SK-N-MC (cell line): ENCODE data around the gene CHPF.

Source experiments
- DNase-seq: peaks from one replicate; pipeline ENCODE4 v3.0.0-alpha.2; 2011; ENCODE audit warnings: low read depth, low spot score
- H3K27ac ChIP-seq: fragments of 200-600 bp; sonication (generic); 2 replicates; pipeline ENCODE4 v1.5.1; 2016; ENCODE audit warnings: mixed run types
- H3K36me3 ChIP-seq: fragments of 200-600 bp; sonication (generic); 2 replicates; pipeline ENCODE4 v1.6.1; 2017; ENCODE audit warnings: antibody characterized with exemption, low read length, mixed read lengths; ENCODE audit not compliant: insufficient read depth
- H3K4me3 ChIP-seq: fragments of 200-600 bp; sonication (generic); 2 replicates; pipeline ENCODE4 v1.5.1; 2016
- H3K9ac ChIP-seq: fragments of 200-600 bp; sonication (generic); 2 replicates; pipeline ENCODE4 v1.8.0; 2017; ENCODE audit warnings: mixed run types, mixed read lengths; ENCODE audit not compliant: insufficient read length
- H3K9me3 ChIP-seq: fragments of 200-600 bp; sonication (generic); 2 replicates; pipeline ENCODE4 v1.6.1; 2017; ENCODE audit warnings: low read depth, mild to moderate bottlenecking, antibody characterized with exemption, low read length, moderate library complexity, mixed read lengths
- EZH2 ChIP-seq: fragments of 200-600 bp; sonication (generic); IDR thresholded peaks from one replicate; pipeline ENCODE4 v1.6.1; 2017; ENCODE audit warnings: antibody characterized with exemption
- FOXP2 ChIP-seq: optimal IDR thresholded peaks from 2 replicates; pipeline ENCODE3; 2011; ENCODE audit warnings: mild to moderate bottlenecking, moderate library complexity; ENCODE audit not compliant: insufficient read depth; ENCODE audit errors: extremely low read length, control extremely low read depth
- POLR2AphosphoS5 ChIP-seq: IDR thresholded peaks from 2 replicates; pipeline ENCODE4 v1.6.1; 2012; ENCODE audit warnings: mild to moderate bottlenecking, low read depth, low read length, borderline replicate concordance

The CHPF gene

GRCh38 chr2:219531639-219532377 is 11.8 kb downstream of the CHPF start:
- H3K27ac ChIP-seq: no peak overlapping the region
- no peak overlapping the region for H3K9ac ChIP-seq
- no peaks in the 10 kb centered on the region for H3K9me3 ChIP-seq
- no peaks in the 10 kb centered on the region for H3K36me3 ChIP-seq
- H3K4me3 ChIP-seq: no peak overlapping the region
- TF ChIP-seq FOXP2: no peak
- TF ChIP-seq POLR2AphosphoS5: no peak
- TF ChIP-seq EZH2: no peak
- DNase-seq: no peak

DNA sequence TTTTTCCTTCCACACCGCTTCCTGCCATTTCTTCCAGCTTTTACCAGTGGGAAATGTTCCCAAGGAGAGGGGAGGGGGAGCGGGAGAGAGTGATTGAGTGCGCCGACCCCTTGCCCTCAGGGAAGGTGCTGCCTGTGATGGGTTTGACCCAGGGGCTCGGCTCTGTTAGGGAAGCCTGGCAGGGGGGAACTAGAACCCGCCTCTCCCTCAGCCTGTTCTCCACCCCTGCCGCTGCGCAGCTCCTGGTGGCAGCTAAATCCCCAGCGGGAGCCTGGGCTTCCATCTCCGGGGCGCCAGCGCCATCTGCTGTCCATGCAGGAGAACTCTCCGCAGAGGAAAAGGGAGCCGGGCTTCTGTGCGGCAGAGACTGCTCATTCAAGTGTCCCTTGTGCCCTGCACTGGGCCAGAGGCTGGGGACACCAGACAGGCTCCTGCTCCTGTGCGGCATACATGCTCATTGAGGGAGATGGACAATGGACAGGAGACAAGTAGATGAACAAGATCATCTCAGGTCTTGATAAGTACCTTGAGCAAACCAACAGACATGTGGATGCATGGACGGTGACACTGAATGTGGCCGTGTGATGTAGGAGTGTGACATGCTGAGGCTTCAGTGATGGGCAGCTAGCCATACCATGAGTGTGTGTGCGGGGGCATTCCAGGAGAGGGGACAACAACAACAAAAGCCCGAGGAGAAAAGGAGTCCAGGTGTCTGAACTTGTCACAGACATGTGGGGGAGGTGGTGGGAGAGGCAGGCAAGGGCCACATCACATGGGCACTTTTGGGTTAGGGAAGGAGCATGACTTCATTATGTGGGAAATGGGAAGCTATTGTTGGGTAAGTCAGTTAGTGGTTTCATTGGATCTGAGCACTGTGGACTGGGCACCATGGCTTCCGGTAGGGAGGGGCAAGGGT is 13.3 kb downstream of the CHPF start:
- DNase-seq: no peak
- TF ChIP-seq EZH2 (no peak), FOXP2 (no peak), POLR2AphosphoS5 (no peak)
- Histone ChIP-seq H3K36me3 (no peaks in the 10 kb centered on the region), H3K27ac (no peak overlapping the region), H3K4me3 (peak overlapping the region; percentile 17; the same call in 1 of the 2 replicates), H3K9me3 (no peaks in the 10 kb centered on the region), H3K9ac (no peak overlapping the region)

DNA sequence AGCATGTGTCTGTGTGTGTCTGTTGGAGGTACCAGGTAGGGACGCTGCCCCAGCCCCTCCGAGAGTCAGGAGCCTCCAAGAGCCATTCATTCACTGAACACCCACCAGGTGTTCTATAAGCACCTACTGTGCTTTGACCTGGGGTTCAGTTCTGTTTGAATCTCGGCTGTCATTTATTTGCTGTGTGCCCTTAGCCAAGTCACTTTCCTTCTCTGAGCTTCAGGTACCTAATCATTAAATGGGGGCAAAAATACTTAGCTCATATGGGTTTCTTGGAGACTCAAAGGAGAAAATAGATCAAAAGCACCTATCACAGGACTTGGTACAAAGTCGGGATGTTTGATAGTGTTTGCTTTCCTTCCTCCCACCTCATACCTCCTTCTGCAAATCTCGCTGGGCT is 16.1 kb downstream of the CHPF start:
- Histone ChIP-seq H3K27ac (no peak overlapping the region), H3K9ac (no peak overlapping the region), H3K9me3 (no peaks in the 10 kb centered on the region), H3K4me3 (no peak overlapping the region), H3K36me3 (no peaks in the 10 kb centered on the region)
- TF ChIP-seq FOXP2 (no peak), EZH2 (no peak), POLR2AphosphoS5 (no peak)
- no peak for DNase-seq

- Histone ChIP-seq H3K36me3 (no peaks in the 10 kb centered on the region), H3K9ac (no peak overlapping the region), H3K9me3 (no peaks in the 10 kb centered on the region), H3K27ac (no peak overlapping the region), H3K4me3 (no peak overlapping the region)
- DNase-seq: no peak
- no peak for TF ChIP-seq FOXP2
- TF ChIP-seq EZH2: no peak
- no peak for TF ChIP-seq POLR2AphosphoS5
Observed at GRCh38 chr2:219527076-219527394, 16.6 kb downstream of the CHPF start.

GRCh38 chr2:219526320-219527075 is 17.1 kb downstream of the CHPF start:
- no peak overlapping the region for H3K27ac ChIP-seq
- no peak for DNase-seq
- H3K4me3 ChIP-seq: no peak overlapping the region
- no peak overlapping the region for H3K9ac ChIP-seq
- TF ChIP-seq POLR2AphosphoS5: no peak
- TF ChIP-seq FOXP2: no peak
- TF ChIP-seq EZH2: no peak
- no peaks in the 10 kb centered on the region for H3K36me3 ChIP-seq
- H3K9me3 ChIP-seq: no peaks in the 10 kb centered on the region

DNA sequence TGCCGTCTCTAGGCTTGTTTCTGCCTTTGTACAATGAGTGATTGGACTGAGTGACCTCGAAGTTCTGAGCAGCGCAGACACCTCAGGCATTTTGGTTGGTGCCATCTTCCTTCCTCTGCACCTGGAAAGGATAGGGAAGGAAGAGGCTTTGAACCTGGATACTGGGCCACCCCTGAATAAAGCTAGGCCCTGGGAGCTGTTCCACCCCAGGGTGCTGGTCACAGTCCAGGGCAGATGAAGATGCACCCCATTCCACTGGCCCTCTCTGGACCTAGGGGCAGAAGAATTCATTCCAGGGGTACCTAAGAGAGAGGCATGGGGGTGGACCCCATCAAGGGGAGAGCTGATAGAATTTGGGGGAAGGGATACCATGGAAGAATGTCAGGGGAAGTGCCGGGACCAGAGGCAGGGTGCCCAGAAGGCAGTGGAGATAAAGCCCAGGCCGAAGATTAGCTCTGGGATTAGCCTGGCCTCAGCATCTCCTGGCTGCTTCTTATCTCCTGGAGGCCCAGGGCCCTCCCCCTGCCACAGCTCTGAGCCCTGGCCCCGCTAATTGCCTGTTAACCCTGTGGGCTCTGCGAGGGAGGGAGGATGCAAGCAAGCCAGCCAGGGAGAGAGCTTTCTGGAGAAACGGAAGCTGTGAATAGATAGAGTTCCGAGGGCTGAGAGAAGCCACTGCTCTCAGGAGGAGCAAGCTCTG is 17.9 kb downstream of the CHPF start:
- no peak overlapping the region for H3K9ac ChIP-seq
- H3K36me3 ChIP-seq: no peaks in the 10 kb centered on the region
- no peak for TF ChIP-seq FOXP2
- TF ChIP-seq EZH2: no peak
- TF ChIP-seq POLR2AphosphoS5: no peak

DNA sequence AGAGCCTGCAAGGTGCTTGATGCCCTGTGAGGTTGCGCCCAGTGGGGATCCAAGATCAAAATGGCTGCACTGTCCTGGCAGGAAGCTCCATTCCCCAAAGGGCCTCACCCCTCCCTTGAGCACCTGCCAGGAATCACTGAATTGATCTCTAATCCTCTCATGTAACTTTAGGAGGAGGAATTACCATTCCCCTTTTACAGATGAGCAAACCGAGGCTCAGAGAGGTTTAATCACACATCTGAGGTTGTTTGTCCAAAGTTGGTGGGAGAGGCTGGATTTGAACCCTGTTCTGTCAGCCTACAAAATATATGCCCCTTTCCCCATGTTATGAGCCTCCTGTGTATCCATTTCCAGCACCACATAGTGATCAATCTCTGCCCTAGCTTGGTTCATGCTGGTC is 18.8 kb downstream of the CHPF start:
- Histone ChIP-seq H3K36me3 (no peaks in the 10 kb centered on the region), H3K4me3 (no peak overlapping the region), H3K27ac (no peak overlapping the region), H3K9me3 (no peaks in the 10 kb centered on the region), H3K9ac (no peak overlapping the region)
- TF ChIP-seq FOXP2 (no peak), EZH2 (no peak), POLR2AphosphoS5 (no peak)
- no peak for DNase-seq

More for the DNA sequence above, 17.9 kb downstream of the CHPF start:
- DNase-seq: no peak
- Histone ChIP-seq H3K4me3 (no peak overlapping the region), H3K27ac (no peak overlapping the region), H3K9me3 (no peaks in the 10 kb centered on the region)

DNA sequence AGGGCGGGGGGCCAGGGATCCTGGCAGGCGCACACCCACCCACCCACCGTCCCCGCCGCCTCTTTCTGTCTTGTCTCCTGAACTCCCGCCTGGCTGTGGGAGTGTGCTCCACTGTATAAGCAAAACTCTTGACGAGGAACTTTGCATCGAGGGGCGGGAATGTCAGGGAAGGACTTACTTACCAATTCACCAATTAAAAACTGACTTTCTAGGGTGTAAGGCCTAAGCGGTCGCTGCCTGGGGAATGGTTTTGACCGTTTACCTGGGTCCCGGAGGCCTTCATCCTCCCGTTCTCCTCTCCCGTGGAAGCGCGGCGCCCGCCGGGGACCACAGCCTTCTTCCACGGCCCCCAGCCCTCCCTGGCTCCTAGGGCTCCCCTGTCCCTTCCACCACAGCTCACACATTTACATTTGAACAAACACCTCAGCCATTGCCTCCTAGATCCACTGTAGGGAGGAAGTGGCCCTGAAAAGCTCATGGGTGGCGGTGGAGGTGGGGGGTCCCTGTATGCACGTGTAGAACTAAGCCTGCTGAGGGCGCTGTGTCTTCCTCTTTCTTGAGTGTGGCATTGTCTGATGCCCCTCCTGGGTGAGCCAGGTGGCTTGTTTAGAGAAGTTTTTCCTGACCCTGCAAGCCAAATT is 20.5 kb downstream of the CHPF start:
- H3K36me3 ChIP-seq: no peaks in the 10 kb centered on the region
- TF ChIP-seq EZH2: no peak
- no peaks in the 10 kb centered on the region for H3K9me3 ChIP-seq
- no peak overlapping the region for H3K9ac ChIP-seq
- no peak for DNase-seq
- no peak overlapping the region for H3K4me3 ChIP-seq
- no peak overlapping the region for H3K27ac ChIP-seq
